Stimulated activated memory B cell treated with anti-CD40 and anti-IgM and Interleukin-4, amounts not matched to agents 10 μg/mL and 1 μg/mL and 100 μg/mL, for 72 hours (primary cell): ENCODE results near the gene USH2A.
"Not testable (repeated sequence)": the region's sequence is repeated elsewhere in the genome, so short reads cannot be mapped to it uniquely, and the experiment has no call there.

ENCODE experiments used
- ATAC-seq: fragments of 150-1000 bp; cut with Tn5 transposase; 2 replicates; pipeline ENCODE4 v1.10.0; 2021
- H3K27ac Mint-ChIP-seq: one replicate; pipeline ENCODE4 v1.8.0; 2022; ENCODE audit warnings: mild to moderate bottlenecking, mixed read lengths
- H3K27me3 Mint-ChIP-seq: one replicate; pipeline ENCODE4 v1.8.0; 2022; ENCODE audit warnings: mixed read lengths
- H3K36me3 Mint-ChIP-seq: one replicate; pipeline ENCODE4 v1.8.0; 2022; ENCODE audit warnings: mixed read lengths
- H3K4me1 Mint-ChIP-seq: one replicate; pipeline ENCODE4 v1.8.0; 2022; ENCODE audit warnings: mixed read lengths
- H3K4me3 Mint-ChIP-seq: one replicate; pipeline ENCODE4 v1.8.0; 2022; ENCODE audit warnings: mild to moderate bottlenecking, moderate library complexity, mixed read lengths
- H3K9me3 Mint-ChIP-seq: one replicate; pipeline ENCODE4 v1.8.0; 2022; ENCODE audit warnings: mixed read lengths

Gene USH2A

DNA sequence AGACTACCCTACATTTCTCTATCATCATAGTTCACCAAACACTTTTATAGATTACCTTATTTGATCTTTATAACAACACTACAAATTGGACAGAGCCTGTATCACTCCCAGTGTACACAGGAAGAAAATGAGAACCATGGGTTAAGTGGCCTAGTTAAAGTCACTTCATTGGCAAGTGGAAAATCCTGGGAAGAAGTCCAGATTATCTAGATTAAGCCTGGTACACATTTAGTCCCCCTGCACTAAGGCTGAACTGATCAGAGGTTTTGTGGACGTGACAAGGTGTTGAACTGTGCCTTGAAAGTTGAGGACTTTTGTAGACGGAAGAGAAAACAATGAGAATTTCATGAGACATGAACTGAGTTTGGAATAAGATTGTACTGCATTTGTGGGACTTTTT is 7.5 kb upstream of the USH2A start:
- H3K27ac Mint-ChIP-seq, result no peak overlapping the region
- no peaks in the 10 kb centered on the region for H3K9me3 Mint-ChIP-seq
- H3K4me3 Mint-ChIP-seq, result no peak overlapping the region
- no peaks in the 10 kb centered on the region for H3K36me3 Mint-ChIP-seq
- no peaks in the 10 kb centered on the region for H3K27me3 Mint-ChIP-seq
- no peaks in the 10 kb centered on the region for H3K4me1 Mint-ChIP-seq
- ATAC-seq, result no peak

DNA sequence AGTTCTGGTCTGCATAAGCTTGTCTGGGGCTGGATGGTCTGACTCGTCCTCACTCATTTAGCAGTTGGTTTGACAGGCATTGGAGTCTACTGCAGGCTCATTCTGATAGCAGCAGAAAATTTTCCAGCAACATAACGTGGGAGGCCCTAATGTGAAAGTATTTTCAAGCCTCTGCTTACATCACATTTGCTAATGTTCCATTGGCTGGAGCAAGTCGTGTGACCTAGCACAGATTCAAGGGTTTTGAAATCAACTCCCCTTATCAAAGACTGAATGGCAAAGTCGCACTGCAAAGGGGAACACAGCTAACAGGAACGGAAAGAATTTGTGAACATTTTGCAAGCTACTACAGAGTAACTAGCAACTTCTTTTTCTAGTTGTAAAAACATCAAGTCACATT is 2.3 kb upstream of the USH2A start:
- H3K27me3 Mint-ChIP-seq, result no peaks in the 10 kb centered on the region
- no peaks in the 10 kb centered on the region for H3K4me1 Mint-ChIP-seq
- no peak overlapping the region for H3K4me3 Mint-ChIP-seq
- H3K9me3 Mint-ChIP-seq, result no peaks in the 10 kb centered on the region
- no peaks in the 10 kb centered on the region for H3K36me3 Mint-ChIP-seq
- ATAC-seq, result no peak
- no peak overlapping the region for H3K27ac Mint-ChIP-seq

DNA sequence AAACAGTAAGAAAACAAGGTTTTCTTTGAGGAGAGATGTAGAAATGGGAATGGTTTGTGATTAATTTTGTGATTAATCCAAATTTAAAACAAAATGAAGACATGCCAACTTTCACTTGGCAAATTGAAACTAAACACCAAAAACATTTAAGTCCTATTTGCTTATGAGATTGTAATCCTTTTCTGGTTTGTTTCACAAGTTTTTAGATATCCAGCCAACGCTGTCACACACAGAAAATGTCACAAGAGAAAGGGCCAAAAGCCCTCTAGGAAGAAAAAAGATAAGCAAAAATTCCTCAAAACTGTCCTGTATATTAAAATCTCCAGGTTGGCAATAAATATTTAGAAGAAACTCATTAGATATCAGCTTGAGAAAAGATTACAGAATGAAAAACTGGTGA is 2.5 kb downstream of the USH2A start:
- H3K27me3 Mint-ChIP-seq, result no peaks in the 10 kb centered on the region
- H3K36me3 Mint-ChIP-seq, result no peaks in the 10 kb centered on the region
- H3K27ac Mint-ChIP-seq, result no peak overlapping the region

DNA sequence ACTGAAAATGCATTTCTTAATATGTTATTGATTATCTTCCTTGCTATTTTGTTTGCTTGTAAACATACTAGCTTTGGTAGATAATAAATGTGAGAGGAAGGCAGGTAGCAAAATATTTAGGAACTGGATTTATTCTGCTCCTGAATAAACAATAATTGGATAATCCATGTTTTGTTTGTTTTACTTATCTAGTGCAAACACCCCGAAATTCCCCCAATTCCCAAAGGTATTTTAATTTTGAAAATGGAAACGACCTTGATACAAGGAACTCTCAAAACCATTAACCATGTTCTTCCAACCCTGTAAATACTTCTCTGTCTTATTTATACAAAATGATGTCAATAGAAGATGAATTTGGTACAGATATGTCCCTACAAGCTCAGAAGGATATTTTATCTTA is 3.0 kb downstream of the USH2A start:
- ATAC-seq, result no peak
- Mint-ChIP-seq H3K4me1 (no peaks in the 10 kb centered on the region), H3K27ac (no peak overlapping the region), H3K9me3 (no peaks in the 10 kb centered on the region), H3K27me3 (no peaks in the 10 kb centered on the region), H3K36me3 (no peaks in the 10 kb centered on the region), H3K4me3 (no peak overlapping the region)

More for the DNA sequence above, 2.5 kb downstream of the USH2A start:
- H3K4me1 Mint-ChIP-seq, result no peaks in the 10 kb centered on the region
- H3K4me3 Mint-ChIP-seq, result no peak overlapping the region
- ATAC-seq, result no peak
- no peaks in the 10 kb centered on the region for H3K9me3 Mint-ChIP-seq

DNA sequence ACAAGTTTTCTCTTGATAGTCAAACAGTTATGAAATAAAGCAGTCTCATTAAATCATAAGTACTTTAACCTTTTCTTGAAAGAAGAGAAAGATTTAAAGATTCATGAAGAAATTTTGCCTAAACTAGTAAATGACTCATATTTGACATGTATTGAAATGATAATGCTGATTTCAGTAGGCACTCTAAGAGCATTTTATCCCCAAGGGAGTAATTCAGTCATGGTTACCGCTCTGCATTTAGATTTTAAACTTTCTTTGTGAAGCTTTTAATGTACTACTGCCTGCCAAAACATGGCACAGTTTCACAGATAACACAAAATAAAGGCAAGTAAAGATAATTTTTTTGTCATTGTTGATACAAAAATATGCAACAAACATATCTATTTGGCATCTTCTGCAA is 6.8 kb downstream of the USH2A start:
- Mint-ChIP-seq H3K4me1 (no peaks in the 10 kb centered on the region), H3K27ac (no peak overlapping the region), H3K4me3 (no peak overlapping the region), H3K9me3 (no peaks in the 10 kb centered on the region), H3K36me3 (no peaks in the 10 kb centered on the region), H3K27me3 (no peaks in the 10 kb centered on the region)
- ATAC-seq, result no peak

DNA sequence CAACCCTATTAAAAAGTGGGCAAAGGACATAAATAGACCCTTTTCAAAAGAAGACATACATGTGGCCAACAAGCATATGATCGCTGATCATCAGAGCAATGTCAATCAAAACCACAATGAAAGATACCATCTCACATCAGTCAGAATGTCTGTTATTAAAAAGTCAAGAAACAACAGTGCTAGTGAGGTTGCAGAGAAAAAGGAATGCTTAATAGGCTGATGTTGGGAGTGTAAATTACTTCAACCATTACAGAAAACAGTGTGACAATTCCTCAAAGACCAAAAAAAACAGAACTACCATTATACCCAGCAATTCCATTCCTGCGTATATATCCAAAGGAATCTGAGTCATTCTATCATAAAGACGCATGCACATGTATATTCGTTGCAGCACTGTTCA is 13.2 kb downstream of the USH2A start:
- Mint-ChIP-seq H3K4me1 (no peaks in the 10 kb centered on the region), H3K27me3 (no peaks in the 10 kb centered on the region), H3K27ac (no peak overlapping the region), H3K4me3 (no peak overlapping the region), H3K9me3 (no peaks in the 10 kb centered on the region), H3K36me3 (no peaks in the 10 kb centered on the region)
- no peak for ATAC-seq

DNA sequence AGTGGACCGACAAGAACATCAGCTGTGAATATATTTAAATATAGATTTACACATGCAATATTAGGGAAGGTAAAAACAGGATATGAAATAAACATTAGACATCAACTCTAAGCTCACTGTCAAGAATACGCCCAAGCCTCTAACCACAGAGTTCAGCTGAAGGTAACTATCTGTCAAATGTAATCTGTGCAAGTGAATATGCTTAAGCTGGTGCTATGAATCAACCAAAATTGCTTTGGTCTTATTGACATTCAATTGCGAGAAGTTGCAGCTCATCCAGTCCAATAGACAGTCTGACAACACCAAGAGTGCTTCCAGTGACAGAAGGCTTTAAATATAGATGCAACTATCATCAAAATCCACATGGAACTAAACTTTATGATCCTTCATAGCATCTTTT is 32.3 kb downstream of the USH2A start:
- Mint-ChIP-seq H3K36me3 (no peaks in the 10 kb centered on the region), H3K9me3 (no peaks in the 10 kb centered on the region), H3K27me3 (no peaks in the 10 kb centered on the region), H3K4me3 (no peak overlapping the region), H3K27ac (no peak overlapping the region), H3K4me1 (no peaks in the 10 kb centered on the region)
- peak; percentile 54 for ATAC-seq

DNA sequence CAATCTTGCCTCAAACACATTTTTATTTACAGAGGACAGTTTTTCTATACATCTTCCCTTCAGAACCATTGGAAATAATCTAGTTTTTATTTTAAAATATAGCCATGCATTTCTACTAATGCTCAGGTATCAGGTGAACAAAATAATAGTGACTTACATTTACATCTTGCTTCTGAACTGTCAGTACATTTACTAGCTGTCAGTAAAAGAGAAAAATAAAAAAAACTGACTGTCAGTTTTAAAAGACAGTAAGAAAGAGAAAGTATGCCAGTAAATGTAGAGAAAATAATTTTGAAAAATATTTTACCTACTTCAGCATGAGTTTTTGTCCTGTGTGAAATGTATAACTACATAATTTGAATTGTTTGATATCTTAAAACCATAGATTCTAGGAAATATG is 33.5 kb downstream of the USH2A start:
- H3K36me3 Mint-ChIP-seq, result no peaks in the 10 kb centered on the region
- no peaks in the 10 kb centered on the region for H3K27me3 Mint-ChIP-seq
- no peaks in the 10 kb centered on the region for H3K4me1 Mint-ChIP-seq
- H3K27ac Mint-ChIP-seq, result no peak overlapping the region
- H3K9me3 Mint-ChIP-seq, result no peaks in the 10 kb centered on the region
- ATAC-seq, result no peak
- no peak overlapping the region for H3K4me3 Mint-ChIP-seq

DNA sequence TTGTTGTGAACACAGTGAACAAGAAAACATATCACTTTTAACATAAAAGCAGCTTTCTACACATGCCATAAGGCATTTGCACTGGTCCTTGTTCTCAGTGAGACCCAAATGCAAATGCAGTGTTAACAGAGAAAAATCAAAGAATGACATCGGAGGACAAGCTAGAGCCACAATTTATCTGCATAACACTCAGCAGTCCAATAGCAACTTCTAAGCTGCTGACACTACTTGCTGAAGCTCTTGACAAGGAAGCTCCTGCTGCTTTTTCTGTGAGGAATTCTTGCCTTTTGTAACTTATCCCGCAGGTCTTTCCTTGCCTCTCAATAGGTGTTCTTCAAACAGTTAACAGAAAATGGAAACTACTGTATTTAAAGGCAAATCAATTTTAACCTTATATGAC is 34.7 kb downstream of the USH2A start:
- Mint-ChIP-seq H3K9me3 (no peaks in the 10 kb centered on the region), H3K36me3 (no peaks in the 10 kb centered on the region), H3K4me3 (no peak overlapping the region), H3K27me3 (no peaks in the 10 kb centered on the region), H3K27ac (no peak overlapping the region), H3K4me1 (no peaks in the 10 kb centered on the region)
- no peak for ATAC-seq

DNA sequence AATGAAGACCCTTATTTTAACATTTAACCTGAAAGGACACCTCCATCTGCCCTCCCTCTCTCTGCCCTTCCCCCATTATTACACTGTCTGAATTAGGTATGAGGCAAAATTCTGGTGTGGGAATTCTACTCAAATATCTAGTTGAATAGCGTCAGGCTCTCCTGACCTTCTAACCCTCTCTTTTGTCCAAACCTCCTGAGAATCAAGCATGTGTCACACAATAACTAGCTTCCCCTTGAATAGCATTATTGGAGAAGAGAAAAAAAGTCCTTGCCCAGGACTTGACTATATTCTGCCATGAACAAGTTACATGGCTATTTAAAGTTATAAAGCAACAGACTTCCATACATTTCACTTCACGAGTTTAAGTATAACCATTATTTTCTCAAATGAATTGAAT is 35.5 kb downstream of the USH2A start:
- no peaks in the 10 kb centered on the region for H3K36me3 Mint-ChIP-seq
- H3K4me3 Mint-ChIP-seq, result no peak overlapping the region
- H3K4me1 Mint-ChIP-seq, result no peaks in the 10 kb centered on the region
- H3K9me3 Mint-ChIP-seq, result no peaks in the 10 kb centered on the region
- no peaks in the 10 kb centered on the region for H3K27me3 Mint-ChIP-seq
- no peak overlapping the region for H3K27ac Mint-ChIP-seq
- ATAC-seq, result no peak

DNA sequence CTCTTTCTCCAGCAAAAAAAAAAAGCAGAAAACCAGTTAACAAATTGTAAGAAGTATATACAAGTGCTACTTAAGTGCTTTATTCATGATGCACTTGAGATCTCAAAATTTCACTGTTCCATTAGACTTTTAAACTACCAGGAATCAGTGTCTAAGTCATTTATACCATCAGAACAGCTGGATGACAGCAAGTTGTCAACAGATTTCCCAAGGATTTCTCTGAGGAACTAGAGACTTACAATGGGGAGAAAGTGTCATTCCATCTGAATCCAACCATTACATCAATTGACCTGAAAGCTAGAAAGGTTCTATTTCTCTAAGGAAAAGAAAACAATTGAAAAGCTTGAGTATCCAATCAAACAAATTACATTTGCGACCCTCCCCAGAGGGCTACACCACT is 43.8 kb downstream of the USH2A start:
- Mint-ChIP-seq H3K4me1 (no peaks in the 10 kb centered on the region), H3K36me3 (no peaks in the 10 kb centered on the region), H3K4me3 (no peak overlapping the region), H3K27ac (no peak overlapping the region), H3K9me3 (no peaks in the 10 kb centered on the region), H3K27me3 (no peaks in the 10 kb centered on the region)
- ATAC-seq, result no peak

DNA sequence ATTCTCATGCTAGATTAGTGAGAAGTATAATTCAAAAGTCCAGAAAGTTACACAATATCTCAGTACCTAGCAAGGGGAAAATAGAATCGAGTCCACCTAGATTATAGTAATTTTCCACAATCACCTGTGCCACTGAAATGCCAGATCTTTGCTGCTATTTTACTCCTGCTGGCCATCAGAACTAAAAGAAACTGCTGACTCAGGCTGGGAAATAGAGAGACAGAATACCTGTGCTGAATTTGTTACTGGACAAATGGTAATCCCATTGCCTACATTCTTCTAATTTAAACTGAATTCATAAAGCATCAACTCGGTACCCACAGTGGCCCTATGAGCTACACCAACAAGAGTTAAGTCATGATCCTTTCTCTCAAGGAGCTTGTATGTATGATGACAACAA is 55.0 kb downstream of the USH2A start:
- H3K9me3 Mint-ChIP-seq, result peaks cover 3% of the 10 kb centered on the region
- H3K27me3 Mint-ChIP-seq, result no peaks in the 10 kb centered on the region
- H3K36me3 Mint-ChIP-seq, result no peaks in the 10 kb centered on the region
- no peak overlapping the region for H3K4me3 Mint-ChIP-seq
- no peak for ATAC-seq
- H3K27ac Mint-ChIP-seq, result no peak overlapping the region
- H3K4me1 Mint-ChIP-seq, result no peaks in the 10 kb centered on the region

DNA sequence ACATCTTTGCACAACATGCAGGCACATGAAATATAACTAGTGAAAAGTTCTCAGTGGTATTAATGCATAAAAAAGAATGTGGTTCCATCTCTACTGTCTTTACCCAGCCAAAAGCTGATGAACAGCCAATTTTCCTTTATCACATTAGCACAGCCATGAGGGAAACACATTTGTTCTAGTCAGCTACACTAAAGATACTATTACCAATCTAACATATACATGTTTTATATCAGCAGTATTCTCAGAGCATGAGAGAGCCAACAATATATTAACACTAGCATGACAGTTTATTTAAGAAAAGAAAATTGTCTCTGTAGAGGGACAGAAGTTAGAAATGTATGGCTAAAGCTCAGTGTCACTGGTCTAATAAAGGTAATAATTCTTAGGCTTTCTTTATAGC is 56.3 kb downstream of the USH2A start:
- H3K9me3 Mint-ChIP-seq, result peaks cover 3% of the 10 kb centered on the region
- H3K36me3 Mint-ChIP-seq, result no peaks in the 10 kb centered on the region
- H3K27ac Mint-ChIP-seq, result no peak overlapping the region
- H3K4me3 Mint-ChIP-seq, result no peak overlapping the region
- H3K27me3 Mint-ChIP-seq, result no peaks in the 10 kb centered on the region
- no peaks in the 10 kb centered on the region for H3K4me1 Mint-ChIP-seq
- no peak for ATAC-seq

DNA sequence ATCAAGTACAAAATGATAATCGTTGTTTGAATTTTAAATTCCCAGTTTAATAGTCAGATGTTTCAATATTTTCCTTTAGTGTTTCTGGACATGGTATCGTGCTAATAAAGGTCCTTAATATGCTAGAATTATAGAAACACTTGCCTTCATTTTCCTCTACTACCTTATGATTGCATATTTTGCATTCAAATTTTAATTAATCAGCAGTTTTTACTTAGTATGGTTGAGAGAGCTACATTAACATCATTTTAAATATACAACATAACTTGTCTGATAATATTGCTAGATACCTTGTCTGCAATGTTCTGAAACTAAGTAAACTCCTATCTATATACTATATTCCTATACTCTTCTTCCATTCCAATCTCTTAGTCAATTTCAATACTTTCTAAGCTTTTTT is 66.3 kb downstream of the USH2A start:
- no peaks in the 10 kb centered on the region for H3K27me3 Mint-ChIP-seq
- no peak for ATAC-seq
- no peak overlapping the region for H3K27ac Mint-ChIP-seq
- H3K9me3 Mint-ChIP-seq, result no peaks in the 10 kb centered on the region
- H3K4me3 Mint-ChIP-seq, result no peak overlapping the region
- no peaks in the 10 kb centered on the region for H3K36me3 Mint-ChIP-seq
- H3K4me1 Mint-ChIP-seq, result no peaks in the 10 kb centered on the region

DNA sequence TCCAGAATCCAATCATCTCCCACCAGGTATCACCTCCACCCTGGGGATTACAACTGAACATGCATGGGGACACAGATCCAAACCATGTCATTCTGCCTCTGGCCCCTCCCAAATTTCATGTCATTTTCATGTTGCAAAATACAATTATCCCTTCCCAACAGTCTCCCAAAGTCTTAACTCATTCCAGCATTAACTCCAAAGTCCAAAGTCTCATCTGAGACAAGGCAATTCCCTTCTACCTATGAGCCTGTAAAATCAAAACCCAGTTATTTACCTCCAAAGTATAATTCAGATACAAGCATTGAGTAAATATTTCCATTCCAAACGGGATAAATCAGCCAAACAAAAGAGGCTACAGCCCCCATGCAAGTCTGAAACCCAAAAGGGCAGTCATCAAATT is 73.1 kb downstream of the USH2A start:
- H3K27me3 Mint-ChIP-seq, result no peaks in the 10 kb centered on the region
- ATAC-seq, result no peak
- no peak overlapping the region for H3K27ac Mint-ChIP-seq
- no peaks in the 10 kb centered on the region for H3K36me3 Mint-ChIP-seq
- H3K4me1 Mint-ChIP-seq, result no peaks in the 10 kb centered on the region
- no peaks in the 10 kb centered on the region for H3K9me3 Mint-ChIP-seq
- H3K4me3 Mint-ChIP-seq, result no peak overlapping the region

DNA sequence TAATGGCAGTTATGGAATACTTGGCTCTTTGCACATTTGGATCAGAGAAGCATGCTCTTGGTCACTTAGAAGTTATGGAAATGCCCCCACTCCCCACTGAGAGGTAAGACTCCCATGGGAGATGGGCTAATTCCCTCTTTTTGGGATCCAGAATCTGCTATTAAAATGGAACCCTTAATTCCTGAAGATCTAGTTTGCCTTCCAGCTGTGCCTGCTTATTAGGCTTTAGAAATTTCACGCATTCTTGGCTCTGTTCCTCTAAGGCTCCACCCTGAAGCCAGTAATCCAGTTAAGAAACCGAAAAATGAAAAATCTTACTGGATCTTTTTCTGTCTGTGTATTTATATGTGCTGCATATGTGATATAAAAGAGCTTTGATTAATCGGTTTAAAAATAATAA is 76.7 kb downstream of the USH2A start:
- Mint-ChIP-seq H3K27me3 (no peaks in the 10 kb centered on the region), H3K27ac (no peak overlapping the region), H3K4me1 (no peaks in the 10 kb centered on the region), H3K4me3 (no peak overlapping the region), H3K36me3 (no peaks in the 10 kb centered on the region), H3K9me3 (no peaks in the 10 kb centered on the region)
- no peak for ATAC-seq

DNA sequence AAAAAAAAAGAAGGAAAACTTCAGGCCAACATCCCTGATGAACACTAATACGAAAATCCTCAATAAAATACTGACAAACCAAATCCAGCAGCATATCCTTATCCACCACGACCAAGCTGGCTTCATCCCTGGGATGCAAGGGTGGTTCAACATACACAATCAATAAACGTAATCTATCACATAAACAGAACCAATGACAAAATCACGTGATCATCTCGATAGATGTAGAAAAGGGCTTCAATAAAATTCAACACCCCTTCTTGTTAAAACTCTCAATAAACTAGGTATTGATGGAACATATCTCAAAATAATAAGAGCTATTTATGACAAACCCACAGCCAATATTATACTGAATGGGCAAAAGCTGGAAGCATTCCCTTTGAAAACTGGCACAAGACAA is 82.7 kb downstream of the USH2A start:
- not testable (repeated sequence) for ATAC-seq, H3K4me3 Mint-ChIP-seq, H3K27ac Mint-ChIP-seq, H3K4me1 Mint-ChIP-seq, H3K9me3 Mint-ChIP-seq, H3K36me3 Mint-ChIP-seq, H3K27me3 Mint-ChIP-seq
